ENCODE results near the gene NDE1.
"Not testable (repeated sequence)": the region's sequence is repeated elsewhere in the genome, so short reads cannot be mapped to it uniquely, and the experiment has no call there.

GRCh38 chr16:15644962-15645465 is 5.0 kb upstream of the NDE1 start:
- TF ChIP-seq CTCF, POLR2AphosphoS5, POLR2A (IDR thresholded peaks at IDR 0.05): not testable (repeated sequence)
